OCI-LY7 (cell line): ENCODE data around the gene CPD. TPM values are rescaled to one million over a fixed set of nuclear protein-coding genes. Genes with fewer than 3 reads are reported as not detected.
"Not testable (repeated sequence)": the region's sequence is repeated elsewhere in the genome, so short reads cannot be mapped to it uniquely, and the experiment has no call there.

Source experiments
- BruUV-seq: library from RNA; stranded (reverse); fragments of 400-500 nt; replicated peaks from 2 replicates; lab custom pipeline; 2021; lab: Mats Ljungman, UMichigan
- CTCF ChIA-PET: fragments of 300-600 bp; sonication (Branson Sonifier 250); formaldehyde crosslinking; loops from one replicate; lab custom pipeline; 2022; ENCODE audit warnings: antibody characterized with exemption; ENCODE audit not compliant: unreplicated experiment; lab: Charles Lee
- POLR2A ChIA-PET: fragments of 300-600 bp; sonication (Branson Sonifier 250); formaldehyde crosslinking; loops from one replicate; lab custom pipeline; 2022; ENCODE audit warnings: antibody characterized with exemption; lab: Charles Lee
- DNase-seq: peaks from one replicate; pipeline ENCODE4 v3.0.0-alpha.2; 2015; ENCODE audit warnings: low spot score
- H2AFZ ChIP-seq: fragments of 200-600 bp; sonication (generic), shearing (Covaris generic); 2 replicates; pipeline ENCODE4 v1.6.1; 2014; ENCODE audit warnings: mild to moderate bottlenecking, antibody characterized with exemption, low read length, moderate library complexity
- H3K27ac ChIP-seq: fragments of 200-600 bp; sonication (generic); 2 replicates; pipeline ENCODE4 v1.5.1; 2014; ENCODE audit warnings: mixed run types, low read depth, mild to moderate bottlenecking, moderate library complexity, low read length, inconsistent platforms; ENCODE audit not compliant: poor library complexity, severe bottlenecking
- H3K36me3 ChIP-seq: fragments of 200-600 bp; sonication (generic); 2 replicates; pipeline ENCODE4 v1.6.1; 2014; ENCODE audit warnings: mild to moderate bottlenecking, antibody characterized with exemption, low read length, moderate library complexity, mixed read lengths; ENCODE audit not compliant: insufficient read depth
- H3K4me1 ChIP-seq: fragments of 200-600 bp; sonication (generic); 2 replicates; pipeline ENCODE4 v1.5.1; 2014; ENCODE audit warnings: mild to moderate bottlenecking, low read length; ENCODE audit not compliant: insufficient read depth, poor library complexity, severe bottlenecking
- H3K4me2 ChIP-seq: fragments of 200-600 bp; sonication (generic); 2 replicates; pipeline ENCODE4 v1.6.1; 2014; ENCODE audit warnings: mild to moderate bottlenecking, low read length
- H3K4me3 ChIP-seq: fragments of 200-600 bp; sonication (generic); 2 replicates; pipeline ENCODE4 v1.5.1; 2014; ENCODE audit warnings: mild to moderate bottlenecking, low read depth, low read length; ENCODE audit not compliant: poor library complexity, severe bottlenecking
- H3K79me2 ChIP-seq: fragments of 200-600 bp; sonication (generic); 2 replicates; pipeline ENCODE4 v1.6.1; 2016; ENCODE audit warnings: low read depth, mild to moderate bottlenecking, low read length, moderate library complexity, mixed read lengths; ENCODE audit not compliant: insufficient read depth
- H3K9me2 ChIP-seq: fragments of 200-600 bp; sonication (generic); 2 replicates; pipeline ENCODE4 v1.6.1; 2016; ENCODE audit warnings: mild to moderate bottlenecking, low read length, mixed read lengths; ENCODE audit not compliant: insufficient read depth
- H3K9me3 ChIP-seq: fragments of 200-600 bp; sonication (generic); 2 replicates; pipeline ENCODE4 v1.6.1; 2014; ENCODE audit warnings: mild to moderate bottlenecking, mixed run types, low read length, mixed read lengths
- H4K20me1 ChIP-seq: fragments of 200-600 bp; sonication (generic); 2 replicates; pipeline ENCODE4 v1.6.1; 2014; ENCODE audit warnings: mild to moderate bottlenecking, antibody characterized with exemption, low read length, moderate library complexity, mixed read lengths; ENCODE audit not compliant: insufficient read depth
- EZH2phosphoT487 ChIP-seq: fragments of 200-600 bp; sonication (generic); IDR thresholded peaks from 2 replicates; pipeline ENCODE4 v1.6.1; 2018; ENCODE audit warnings: low read depth, borderline replicate concordance, mild to moderate bottlenecking, mixed run types, antibody characterized with exemption, low read length, moderate library complexity, mixed read lengths
- intact Hi-C: fragments of 100-400 bp; cut with micrococcal nuclease; formaldehyde crosslinking; loops from one replicate; pipeline ENCODE4 v1.10.0; 2022; ENCODE audit not compliant: unreplicated experiment
- total RNA-seq, 2 experiments: library from RNA; depleted of rRNA in 1 of 2; stranded (reverse); fragments of >200 nt in 1 of 2; shearing (Covaris generic) in 1 of 2; gene quantifications; 2 replicates each; pipeline ENCODE4 v1.2.3, GENCODE V29; 2014 to 2022
- TF ChIP-seq, protein P1 (sequence below): fragments of 200-600 bp; sonication (generic); conservative IDR thresholded peaks from 2 replicates; pipeline ENCODE4 v1.5.1; 2014; ENCODE audit warnings: mild to moderate bottlenecking, antibody characterized with exemption, low read length, moderate library complexity, mixed read lengths

CPD gene
- total RNA-seq, 2 experiments from 2014 or later, result 16.4 to 24.0 TPM

DNA sequence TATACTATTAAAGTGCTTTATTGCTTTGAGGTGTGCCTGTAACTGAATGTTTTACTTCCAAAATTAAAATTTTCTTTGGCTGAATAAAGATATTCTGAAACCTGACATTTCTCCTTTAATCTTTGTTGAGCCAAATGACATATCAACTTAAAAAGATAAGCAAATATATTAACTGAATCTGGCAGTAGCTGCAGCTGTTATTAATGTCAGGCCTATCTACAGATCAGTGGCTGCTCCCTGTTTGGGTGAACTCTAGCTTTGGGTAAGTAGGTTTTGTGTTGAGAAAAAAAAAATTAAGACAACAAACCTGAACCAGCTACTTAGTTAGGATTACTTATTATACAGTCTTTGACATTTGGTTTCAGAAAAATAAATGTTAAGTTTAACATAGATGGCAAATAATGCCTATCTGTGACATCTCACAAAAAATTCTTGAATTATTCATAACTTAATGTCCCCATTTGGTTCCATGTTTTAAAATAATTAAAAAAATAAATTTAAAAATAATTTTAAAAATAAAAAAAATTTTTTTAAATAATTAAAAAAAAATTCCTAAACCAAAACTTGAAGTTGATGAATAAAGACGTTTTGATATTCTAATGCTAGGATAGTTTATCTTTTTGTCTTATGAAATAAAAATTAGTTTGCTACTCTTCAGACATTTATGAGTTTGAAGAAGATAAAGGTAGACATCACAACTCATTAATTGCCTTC lies 19.8 kb downstream of the CPD start:
- intact Hi-C loops, result no loop called here
- BruUV-seq, result no TSS peak
- no peak for TF ChIP-seq EZH2phosphoT487
- TF ChIP-seq, protein P1, sequence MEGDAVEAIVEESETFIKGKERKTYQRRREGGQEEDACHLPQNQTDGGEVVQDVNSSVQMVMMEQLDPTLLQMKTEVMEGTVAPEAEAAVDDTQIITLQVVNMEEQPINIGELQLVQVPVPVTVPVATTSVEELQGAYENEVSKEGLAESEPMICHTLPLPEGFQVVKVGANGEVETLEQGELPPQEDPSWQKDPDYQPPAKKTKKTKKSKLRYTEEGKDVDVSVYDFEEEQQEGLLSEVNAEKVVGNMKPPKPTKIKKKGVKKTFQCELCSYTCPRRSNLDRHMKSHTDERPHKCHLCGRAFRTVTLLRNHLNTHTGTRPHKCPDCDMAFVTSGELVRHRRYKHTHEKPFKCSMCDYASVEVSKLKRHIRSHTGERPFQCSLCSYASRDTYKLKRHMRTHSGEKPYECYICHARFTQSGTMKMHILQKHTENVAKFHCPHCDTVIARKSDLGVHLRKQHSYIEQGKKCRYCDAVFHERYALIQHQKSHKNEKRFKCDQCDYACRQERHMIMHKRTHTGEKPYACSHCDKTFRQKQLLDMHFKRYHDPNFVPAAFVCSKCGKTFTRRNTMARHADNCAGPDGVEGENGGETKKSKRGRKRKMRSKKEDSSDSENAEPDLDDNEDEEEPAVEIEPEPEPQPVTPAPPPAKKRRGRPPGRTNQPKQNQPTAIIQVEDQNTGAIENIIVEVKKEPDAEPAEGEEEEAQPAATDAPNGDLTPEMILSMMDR, result no peak
- Histone ChIP-seq H3K4me3 (no peak overlapping the region), H3K4me2 (no peak overlapping the region), H3K36me3 (no peaks in the 10 kb centered on the region), H3K79me2 (no peaks in the 10 kb centered on the region), H3K27ac (no peak overlapping the region), H3K9me3 (no peaks in the 10 kb centered on the region), H3K9me2 (no peaks in the 10 kb centered on the region), H3K4me1 (no peaks in the 10 kb centered on the region), H2AFZ (no peak overlapping the region), H4K20me1 (no peaks in the 10 kb centered on the region)
- ChIA-PET POLR2A (no interaction called here), CTCF (no interaction called here)
- no peak for DNase-seq

DNA sequence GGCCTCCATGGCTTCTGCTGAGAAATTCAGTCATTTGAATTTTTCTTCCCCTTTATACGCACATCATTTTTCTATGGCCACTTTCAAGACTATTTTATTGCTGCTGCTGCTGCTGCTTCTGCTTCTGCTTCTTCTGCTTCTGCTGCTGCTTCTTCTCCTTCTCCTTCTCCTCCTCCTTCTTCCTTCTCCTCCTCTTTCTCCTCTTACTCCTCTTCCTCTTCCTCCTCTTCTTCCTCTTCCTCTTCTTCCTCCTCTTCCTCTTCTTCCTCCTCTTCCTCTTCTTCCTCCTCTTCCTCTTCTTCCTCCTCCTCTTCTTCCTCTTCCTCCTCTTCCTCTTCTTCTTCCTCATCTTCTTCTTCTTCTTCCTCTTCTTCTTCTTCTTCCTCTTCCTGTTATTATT lies 22.4 kb downstream of the CPD start:
- POLR2A ChIA-PET, result interaction anchor here (0.6 to 0.7 kb wide), 3 partner anchors 11 to 75 kb away, joined by 3 read pairs; no protein-coding TSS in a partner anchor

DNA sequence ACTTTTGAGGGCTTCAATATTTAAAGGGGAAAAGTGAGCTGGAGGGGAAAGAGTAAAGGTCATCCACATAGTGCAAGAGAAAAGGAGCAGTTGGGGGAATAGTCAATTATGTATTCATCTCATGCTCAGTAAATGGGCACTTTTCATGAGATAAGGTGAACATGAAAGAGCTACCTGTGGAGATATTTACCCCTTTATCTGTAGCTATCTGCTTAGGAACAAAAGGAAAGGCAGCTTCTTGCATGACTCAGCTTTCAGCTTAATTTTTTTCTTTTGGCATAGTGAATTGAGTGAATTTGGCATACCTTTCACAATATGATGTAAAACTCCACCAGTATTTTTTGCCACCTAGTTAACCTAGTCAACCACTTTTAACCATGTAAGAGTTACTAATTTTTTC lies 26.4 kb downstream of the CPD start:
- H3K4me2 ChIP-seq, result no peak overlapping the region
- H3K36me3 ChIP-seq, result no peaks in the 10 kb centered on the region
- POLR2A ChIA-PET, result no interaction called here
- H3K9me2 ChIP-seq, result 0 out of 2 replicates have a peak, but pooled peaks cover 3% of the 10 kb centered on the region
- no peak overlapping the region for H3K27ac ChIP-seq
- CTCF ChIA-PET, result no interaction called here
- H2AFZ ChIP-seq, result no peak overlapping the region
- H3K4me3 ChIP-seq, result no peak overlapping the region
- no peaks in the 10 kb centered on the region for H4K20me1 ChIP-seq
- no peak for DNase-seq
- intact Hi-C loops, result no loop called here
- no peaks in the 10 kb centered on the region for H3K79me2 ChIP-seq
- H3K4me1 ChIP-seq, result no peaks in the 10 kb centered on the region
- TF ChIP-seq EZH2phosphoT487, result no peak
- TF ChIP-seq, protein P1, result no peak
- BruUV-seq, result no TSS peak
- H3K9me3 ChIP-seq, result no peaks in the 10 kb centered on the region

More for the DNA sequence above, 22.4 kb downstream of the CPD start:
- BruUV-seq, result no TSS peak
- H3K4me1 ChIP-seq, result no peaks in the 10 kb centered on the region
- no peaks in the 10 kb centered on the region for H3K79me2 ChIP-seq
- H2AFZ ChIP-seq, result no peak overlapping the region
- H3K27ac ChIP-seq, result no peak overlapping the region
- H3K36me3 ChIP-seq, result no peaks in the 10 kb centered on the region
- H4K20me1 ChIP-seq, result no peaks in the 10 kb centered on the region
- CTCF ChIA-PET, result no interaction called here
- no peaks in the 10 kb centered on the region for H3K9me3 ChIP-seq
- no peak overlapping the region for H3K4me3 ChIP-seq
- H3K9me2 ChIP-seq, result no peaks in the 10 kb centered on the region
- intact Hi-C loops, result no loop called here
- no peak for DNase-seq
- TF ChIP-seq EZH2phosphoT487, result no peak
- TF ChIP-seq, protein P1, result no peak
- no peak overlapping the region for H3K4me2 ChIP-seq

DNA sequence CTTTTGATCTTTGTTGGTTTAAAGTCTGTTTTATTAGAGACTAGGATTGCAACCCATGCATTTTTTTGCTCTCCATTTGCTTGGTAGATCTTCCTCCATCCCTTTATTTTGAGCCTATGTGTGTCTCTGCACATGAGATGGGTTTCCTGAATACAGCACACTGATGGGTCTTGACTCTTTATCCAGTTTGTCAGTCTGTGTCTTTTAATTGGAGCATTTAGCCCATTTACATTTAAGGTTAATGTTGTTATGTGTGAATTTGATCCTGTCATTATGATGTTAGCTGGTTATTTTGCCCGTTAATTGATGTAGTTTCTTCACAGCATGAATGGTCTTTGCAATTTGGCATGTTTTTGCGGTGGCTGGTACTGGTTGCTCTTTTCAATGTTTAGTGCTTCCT lies 31.9 kb downstream of the CPD start:
- H3K36me3 ChIP-seq, H3K9me2 ChIP-seq, BruUV-seq, H4K20me1 ChIP-seq, H2AFZ ChIP-seq, POLR2A ChIA-PET, H3K4me3 ChIP-seq, DNase-seq, H3K9me3 ChIP-seq, H3K4me2 ChIP-seq, H3K4me1 ChIP-seq, intact Hi-C loops, H3K79me2 ChIP-seq, CTCF ChIA-PET, H3K27ac ChIP-seq: not testable (repeated sequence)
